ENCODE results near the gene EEPD1. TPM values are rescaled to one million over a fixed set of nuclear protein-coding genes. Genes with fewer than 3 reads are reported as not detected.

Gene EEPD1
- polyA plus RNA-seq, 2 of the 4 experiments (the other 2 are of a cell fraction), result 16.0 to 24.3 TPM

GRCh38 chr7:36153571-36154097 lies 580 bp downstream of the EEPD1 start:
- peak; percentile 16 to 36; a peak in 5 of 6 replicates for ATAC-seq
- 5% methylated on average over 14 of the region's 32 CpGs for WGBS (ENCODE audit: missing lambda C conversion rate)
- peak in 1 of 2 experiments; percentile 18 for DNase-seq (ENCODE audit: low read depth in 1 of 2, low spot score in 1 of 2)
- POLR2A ChIA-PET, result no interaction called here
- Histone ChIP-seq H3K4me2 (peak overlapping the region; percentile 88), H3K4me3 (peak overlapping the region; percentile 59), H3K27ac (peak overlapping the region; percentile 73 to 90), H3K9me3 (0 out of 3 replicates have a peak, but pooled peaks cover 1% of the 10 kb centered on the region), H3K4me1 (peaks cover 50% of the 10 kb centered on the region)
- CTCF ChIA-PET, result interaction anchor here (1.6 kb wide), 1 partner anchor 137 kb away, joined by 4 read pairs; no protein-coding TSS in a partner anchor
- TF ChIP-seq PBX3 (IDR thresholded peaks at IDR 0.05) (no peak), SREBF2 (IDR thresholded peaks at IDR 0.05) (no peak), CHD2 (IDR thresholded peaks at IDR 0.05; ENCODE audit: low read length, partially characterized antibody) (no peak), JUN (IDR thresholded peaks at IDR 0.05) (no peak), CEBPB (IDR thresholded peaks at IDR 0.05) (no peak), ZFP36 (IDR thresholded peaks at IDR 0.05; ENCODE audit: borderline replicate concordance, partially characterized antibody) (no peak), NPAS2 (CRISPR knock-in tag; IDR thresholded peaks at IDR 0.05; ENCODE audit: borderline replicate concordance) (no peak), RCOR1 (IDR thresholded peaks at IDR 0.05; ENCODE audit: low read depth, low read length) (no peak), ATOH8 (CRISPR knock-in tag; IDR thresholded peaks at IDR 0.05; ENCODE audit: low read depth) (no peak), RNF2 (IDR thresholded peaks at IDR 0.05; ENCODE audit: borderline replicate concordance, low read depth) (no peak), REST (IDR thresholded peaks at IDR 0.05) (no peak), HOXB5 (CRISPR knock-in tag; IDR thresholded peaks at IDR 0.05) (no peak), CTCF (IDR thresholded peaks at IDR 0.05) (no peak), MAFK (IDR thresholded peaks at IDR 0.05; ENCODE audit: partially characterized antibody) (no peak)
- TF ChIP-seq, protein P1, sequence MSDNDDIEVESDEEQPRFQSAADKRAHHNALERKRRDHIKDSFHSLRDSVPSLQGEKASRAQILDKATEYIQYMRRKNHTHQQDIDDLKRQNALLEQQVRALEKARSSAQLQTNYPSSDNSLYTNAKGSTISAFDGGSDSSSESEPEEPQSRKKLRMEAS (IDR thresholded peaks at IDR 0.05), result no peak
- TF ChIP-seq, protein P2, sequence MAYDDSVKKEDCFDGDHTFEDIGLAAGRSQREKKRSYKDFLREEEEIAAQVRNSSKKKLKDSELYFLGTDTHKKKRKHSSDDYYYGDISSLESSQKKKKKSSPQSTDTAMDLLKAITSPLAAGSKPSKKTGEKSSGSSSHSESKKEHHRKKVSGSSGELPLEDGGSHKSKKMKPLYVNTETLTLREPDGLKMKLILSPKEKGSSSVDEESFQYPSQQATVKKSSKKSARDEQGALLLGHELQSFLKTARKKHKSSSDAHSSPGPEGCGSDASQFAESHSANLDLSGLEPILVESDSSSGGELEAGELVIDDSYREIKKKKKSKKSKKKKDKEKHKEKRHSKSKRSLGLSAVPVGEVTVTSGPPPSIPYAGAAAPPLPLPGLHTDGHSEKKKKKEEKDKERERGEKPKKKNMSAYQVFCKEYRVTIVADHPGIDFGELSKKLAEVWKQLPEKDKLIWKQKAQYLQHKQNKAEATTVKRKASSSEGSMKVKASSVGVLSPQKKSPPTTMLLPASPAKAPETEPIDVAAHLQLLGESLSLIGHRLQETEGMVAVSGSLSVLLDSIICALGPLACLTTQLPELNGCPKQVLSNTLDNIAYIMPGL (CRISPR knock-in tag; IDR thresholded peaks at IDR 0.05; ENCODE audit: borderline replicate concordance), result no peak
- no peak for FAIRE-seq
